ENCODE data around the gene TBCD. TPM values are rescaled to one million over a fixed set of nuclear protein-coding genes. Genes with fewer than 3 reads are reported as not detected.

The TBCD gene
- total RNA-seq, 1 experiment from 2014 or later = 173 TPM

- TF ChIP-seq, protein P1, sequence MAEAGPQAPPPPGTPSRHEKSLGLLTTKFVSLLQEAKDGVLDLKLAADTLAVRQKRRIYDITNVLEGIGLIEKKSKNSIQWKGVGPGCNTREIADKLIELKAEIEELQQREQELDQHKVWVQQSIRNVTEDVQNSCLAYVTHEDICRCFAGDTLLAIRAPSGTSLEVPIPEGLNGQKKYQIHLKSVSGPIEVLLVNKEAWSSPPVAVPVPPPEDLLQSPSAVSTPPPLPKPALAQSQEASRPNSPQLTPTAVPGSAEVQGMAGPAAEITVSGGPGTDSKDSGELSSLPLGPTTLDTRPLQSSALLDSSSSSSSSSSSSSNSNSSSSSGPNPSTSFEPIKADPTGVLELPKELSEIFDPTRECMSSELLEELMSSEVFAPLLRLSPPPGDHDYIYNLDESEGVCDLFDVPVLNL (CRISPR knock-in tag; IDR thresholded peaks at IDR 0.05; ENCODE audit: borderline replicate concordance, low read depth) = no peak
- TF ChIP-seq TEAD1 (CRISPR knock-in tag; IDR thresholded peaks at IDR 0.05) = no peak
- no peak for TF ChIP-seq NR2C2 (CRISPR knock-in tag; IDR thresholded peaks at IDR 0.05)
- no peak for TF ChIP-seq ZBTB21 (CRISPR knock-in tag; IDR thresholded peaks at IDR 0.05; ENCODE audit: borderline replicate concordance)
- TF ChIP-seq NFYB (CRISPR knock-in tag; conservative IDR thresholded peaks at IDR 0.05; ENCODE audit: low read depth) = no peak
- no peak for TF ChIP-seq ZNF317 (CRISPR knock-in tag; IDR thresholded peaks at IDR 0.05; ENCODE audit: borderline replicate concordance, low read depth)
These were observed 49.5 kb upstream of the TBCD start (continued) for GRCh38 chr17:82702231-82702927.

GRCh38 chr17:82703036-82703745, 48.7 kb upstream of the TBCD start:
- Mint-ChIP-seq H3K27ac (no peak overlapping the region), H3K4me1 (no peaks in the 10 kb centered on the region), H3K27me3 (ENCODE audit: low read depth) (peaks cover 20% of the 10 kb centered on the region), H3K9me3 (no peaks in the 10 kb centered on the region), H3K36me3 (no peaks in the 10 kb centered on the region), H3K4me3 (no peak overlapping the region)
- ATAC-seq = no peak
- no peak for TF ChIP-seq CREM (CRISPR knock-in tag; IDR thresholded peaks at IDR 0.05)
- no peak for TF ChIP-seq FOXK1 (CRISPR knock-in tag; IDR thresholded peaks at IDR 0.05)
- TF ChIP-seq, protein P2, sequence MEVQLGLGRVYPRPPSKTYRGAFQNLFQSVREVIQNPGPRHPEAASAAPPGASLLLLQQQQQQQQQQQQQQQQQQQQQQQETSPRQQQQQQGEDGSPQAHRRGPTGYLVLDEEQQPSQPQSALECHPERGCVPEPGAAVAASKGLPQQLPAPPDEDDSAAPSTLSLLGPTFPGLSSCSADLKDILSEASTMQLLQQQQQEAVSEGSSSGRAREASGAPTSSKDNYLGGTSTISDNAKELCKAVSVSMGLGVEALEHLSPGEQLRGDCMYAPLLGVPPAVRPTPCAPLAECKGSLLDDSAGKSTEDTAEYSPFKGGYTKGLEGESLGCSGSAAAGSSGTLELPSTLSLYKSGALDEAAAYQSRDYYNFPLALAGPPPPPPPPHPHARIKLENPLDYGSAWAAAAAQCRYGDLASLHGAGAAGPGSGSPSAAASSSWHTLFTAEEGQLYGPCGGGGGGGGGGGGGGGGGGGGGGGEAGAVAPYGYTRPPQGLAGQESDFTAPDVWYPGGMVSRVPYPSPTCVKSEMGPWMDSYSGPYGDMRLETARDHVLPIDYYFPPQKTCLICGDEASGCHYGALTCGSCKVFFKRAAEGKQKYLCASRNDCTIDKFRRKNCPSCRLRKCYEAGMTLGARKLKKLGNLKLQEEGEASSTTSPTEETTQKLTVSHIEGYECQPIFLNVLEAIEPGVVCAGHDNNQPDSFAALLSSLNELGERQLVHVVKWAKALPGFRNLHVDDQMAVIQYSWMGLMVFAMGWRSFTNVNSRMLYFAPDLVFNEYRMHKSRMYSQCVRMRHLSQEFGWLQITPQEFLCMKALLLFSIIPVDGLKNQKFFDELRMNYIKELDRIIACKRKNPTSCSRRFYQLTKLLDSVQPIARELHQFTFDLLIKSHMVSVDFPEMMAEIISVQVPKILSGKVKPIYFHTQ (CRISPR knock-in tag; IDR thresholded peaks at IDR 0.05) = no peak
- no peak for TF ChIP-seq AFF4 (CRISPR knock-in tag; IDR thresholded peaks at IDR 0.05; ENCODE audit: borderline replicate concordance)
- POLR2A ChIA-PET = no interaction called here
- CTCF ChIA-PET = interaction anchor here (1.1 kb wide), 1 partner anchor 9 kb away, joined by 5 read pairs; no protein-coding TSS in a partner anchor
- no peak for DNase-seq (ENCODE audit: low spot score)

DNA sequence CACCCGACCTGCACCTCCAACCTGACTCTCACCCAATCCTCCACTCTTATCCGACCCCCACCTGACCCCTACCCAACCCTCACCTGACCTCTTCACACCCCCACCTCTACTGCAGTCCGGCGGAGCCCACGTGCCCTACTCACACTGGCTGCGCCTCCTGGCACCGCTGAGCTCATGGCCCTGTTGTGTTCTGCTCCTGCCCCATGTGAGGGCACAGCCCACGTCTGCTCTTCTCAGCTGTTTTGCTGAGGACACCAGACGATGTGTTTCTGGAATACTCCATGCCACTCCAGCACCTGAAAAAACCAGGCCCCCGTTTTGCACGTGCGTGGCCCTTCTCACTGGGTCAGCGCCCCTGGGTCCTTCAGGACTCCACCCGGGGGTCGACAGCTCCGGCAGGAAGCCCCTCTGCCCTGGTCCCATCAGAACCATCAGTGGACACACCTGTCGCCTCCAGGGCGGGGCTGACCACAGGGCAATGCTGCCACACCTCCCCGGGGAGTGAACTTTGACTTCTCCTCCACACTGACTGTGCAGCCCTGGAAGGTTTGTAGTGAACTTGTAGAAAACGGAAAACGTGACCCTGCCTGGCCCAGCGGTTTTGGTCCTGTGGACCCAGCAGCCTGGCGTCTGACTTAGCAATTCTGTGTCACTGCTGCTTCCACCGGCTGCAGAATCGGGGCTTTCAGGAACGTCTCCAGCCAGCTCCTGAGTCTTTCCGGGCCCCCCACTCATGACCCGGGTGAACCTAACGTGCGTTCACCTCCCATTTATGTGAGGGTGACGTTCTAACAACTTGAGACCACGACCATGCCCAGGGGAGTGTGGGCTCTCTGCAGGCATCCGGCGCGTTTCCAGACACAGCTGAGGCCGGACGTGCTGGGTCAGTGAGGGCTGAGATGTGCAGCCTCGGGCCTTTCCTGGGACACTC, 47.7 kb upstream of the TBCD start:
- DNase-seq (ENCODE audit: low spot score) (no peak), ATAC-seq (no peak)
- CTCF ChIA-PET = no interaction called here
- POLR2A ChIA-PET = no interaction called here
- no peak for TF ChIP-seq GTF2I (CRISPR knock-in tag; conservative IDR thresholded peaks at IDR 0.05)
- TF ChIP-seq ZNF121 (CRISPR knock-in tag; IDR thresholded peaks at IDR 0.05) = no peak
- TF ChIP-seq AFF4 (CRISPR knock-in tag; IDR thresholded peaks at IDR 0.05; ENCODE audit: borderline replicate concordance) = no peak
- no peak for TF ChIP-seq TCF7 (CRISPR knock-in tag; IDR thresholded peaks at IDR 0.05; ENCODE audit: low read depth)
- TF ChIP-seq ZNF232 (CRISPR knock-in tag; IDR thresholded peaks at IDR 0.05) = no peak
- peaks cover 20% of the 10 kb centered on the region for H3K27me3 Mint-ChIP-seq (ENCODE audit: low read depth)
- H3K27ac Mint-ChIP-seq = no peak overlapping the region
- no peaks in the 10 kb centered on the region for H3K36me3 Mint-ChIP-seq
- no peak overlapping the region for H3K4me3 Mint-ChIP-seq
- no peaks in the 10 kb centered on the region for H3K9me3 Mint-ChIP-seq
- H3K4me1 Mint-ChIP-seq = no peaks in the 10 kb centered on the region
